GM23338 (cell line): ENCODE results near the gene CSRNP3. TPM values are rescaled to one million over a fixed set of nuclear protein-coding genes. Genes with fewer than 3 reads are reported as not detected.

ENCODE experiments used
- ATAC-seq: fragments of 200-7000 bp; cut with Tn5 transposase; 3 replicates; pipeline ENCODE4 v1.9.1; 2020
- DNase-seq: peaks from one replicate; pipeline ENCODE4 v3.0.0-alpha.2; 2015; ENCODE audit warnings: low spot score
- H2AFZ ChIP-seq: fragments of 200-600 bp; sonication (generic); 2 replicates; pipeline ENCODE4 v1.8.0; 2016; ENCODE audit warnings: antibody characterized with exemption, mild to moderate bottlenecking, moderate library complexity
- H3F3A ChIP-seq: fragments of 200-600 bp; sonication (generic); replicated peaks from 2 replicates; pipeline ENCODE4 v1.8.0; 2017; ENCODE audit warnings: antibody characterized with exemption, mixed run types, low read depth
- H3K27ac ChIP-seq: fragments of 200-600 bp; sonication (generic); 2 replicates; pipeline ENCODE4 v1.6.1; 2016; ENCODE audit warnings: low read depth
- H3K27me3 ChIP-seq: fragments of 200-600 bp; sonication (generic); 2 replicates; pipeline ENCODE4 v1.8.0; 2016; ENCODE audit warnings: mild to moderate bottlenecking, mixed run types, moderate library complexity; ENCODE audit not compliant: insufficient read depth
- H3K36me3 ChIP-seq: fragments of 200-600 bp; sonication (generic); 2 replicates; pipeline ENCODE4 v1.8.0; 2016; ENCODE audit warnings: mild to moderate bottlenecking; ENCODE audit not compliant: insufficient read depth
- H3K4me1 ChIP-seq: fragments of 200-600 bp; sonication (generic); 2 replicates; pipeline ENCODE4 v1.8.0; 2016; ENCODE audit warnings: mild to moderate bottlenecking, moderate library complexity; ENCODE audit not compliant: insufficient read depth
- H3K4me2 ChIP-seq: fragments of 200-600 bp; sonication (generic); 2 replicates; pipeline ENCODE4 v1.7.1; 2017; ENCODE audit warnings: mixed run types
- H3K4me3 ChIP-seq: fragments of 200-600 bp; sonication (generic); 2 replicates; pipeline ENCODE4 v1.6.1; 2016; ENCODE audit warnings: mixed run types
- H3K79me2 ChIP-seq: fragments of 200-600 bp; sonication (generic); replicated peaks from 2 replicates; pipeline ENCODE4 v1.8.0; 2017; ENCODE audit warnings: mild to moderate bottlenecking; ENCODE audit not compliant: insufficient read depth
- H3K9me2 ChIP-seq: fragments of 200-600 bp; sonication (generic); 2 replicates; pipeline ENCODE4 v1.8.0; 2017; ENCODE audit not compliant: insufficient read depth
- H4K20me1 ChIP-seq: fragments of 200-600 bp; sonication (generic); replicated peaks from 2 replicates; pipeline ENCODE4 v1.8.0; 2017; ENCODE audit warnings: mild to moderate bottlenecking; ENCODE audit not compliant: insufficient read depth
- H3K27ac Mint-ChIP-seq: 2 replicates; pipeline ENCODE4 v1.8.0; 2020; ENCODE audit warnings: inconsistent platforms, mild to moderate bottlenecking, moderate library complexity, mixed read lengths
- H3K27me3 Mint-ChIP-seq: 3 replicates; pipeline ENCODE4 v1.8.0; 2022; ENCODE audit warnings: low read depth, mild to moderate bottlenecking, moderate library complexity, mixed read lengths, inconsistent platforms; ENCODE audit not compliant: insufficient read depth, poor library complexity
- H3K36me3 Mint-ChIP-seq: 3 replicates; pipeline ENCODE4 v1.8.0; 2021; ENCODE audit warnings: low read depth, mild to moderate bottlenecking, inconsistent platforms, moderate library complexity, mixed read lengths
- H3K4me1 Mint-ChIP-seq: 3 replicates; pipeline ENCODE4 v1.8.0; 2020; ENCODE audit warnings: mild to moderate bottlenecking, inconsistent platforms, mixed read lengths
- H3K4me3 Mint-ChIP-seq: 3 replicates; pipeline ENCODE4 v1.8.0; 2021; ENCODE audit warnings: moderate library complexity, mild to moderate bottlenecking, inconsistent platforms, mixed read lengths
- H3K9me3 Mint-ChIP-seq: 3 replicates; pipeline ENCODE4 v1.8.0; 2020; ENCODE audit warnings: moderate library complexity, mild to moderate bottlenecking, inconsistent platforms, mixed read lengths
- CREB1 ChIP-seq: fragments of 250-450 bp; sonication (Bioruptor Pico); IDR thresholded peaks from 2 replicates; pipeline ENCODE4 v1.5.0; 2020; ENCODE audit warnings: low read depth, mild to moderate bottlenecking, moderate library complexity
- ETS1 ChIP-seq: IDR thresholded peaks from 2 replicates; pipeline ENCODE4 v1.6.1; 2016; ENCODE audit warnings: antibody characterized with exemption
- EZH2phosphoT487 ChIP-seq: fragments of 200-600 bp; sonication (generic); IDR thresholded peaks from one replicate; pipeline ENCODE4 v1.8.1; 2018; ENCODE audit warnings: antibody characterized with exemption; ENCODE audit not compliant: unreplicated experiment
- POLR2AphosphoS5 ChIP-seq: IDR thresholded peaks from 2 replicates; pipeline ENCODE4 v1.6.1; 2016; ENCODE audit warnings: antibody characterized with exemption, low read depth
- ZNF114 ChIP-seq: fragments of 250-450 bp; sonication (Bioruptor Pico); IDR thresholded peaks from 2 replicates; pipeline ENCODE4 v1.5.0; 2020; ENCODE audit warnings: mild to moderate bottlenecking, moderate library complexity
- ZNF462 ChIP-seq: fragments of 250-450 bp; sonication (Bioruptor Pico); IDR thresholded peaks from 2 replicates; pipeline ENCODE4 v1.5.0; 2020; ENCODE audit warnings: mild to moderate bottlenecking, moderate library complexity
- polyA plus RNA-seq: library from polyadenylated mRNA; unstranded; fragments of >200 nt; fragmentation: Nextera tagmentation; extraction: Ambion mirVana; gene quantifications from 2 replicates; pipeline ENCODE4 v1.2.1, GENCODE V29; 2016
- total RNA-seq: library from RNA; depleted of rRNA; stranded (reverse); fragments of >200 nt; shearing (Covaris generic); gene quantifications from 2 replicates; pipeline ENCODE4 v1.2.3, GENCODE V29; 2014

The CSRNP3 gene
- total and polyA plus RNA-seq, 2 experiments from 2014 or later, result 3.8 to 6.8 TPM

DNA sequence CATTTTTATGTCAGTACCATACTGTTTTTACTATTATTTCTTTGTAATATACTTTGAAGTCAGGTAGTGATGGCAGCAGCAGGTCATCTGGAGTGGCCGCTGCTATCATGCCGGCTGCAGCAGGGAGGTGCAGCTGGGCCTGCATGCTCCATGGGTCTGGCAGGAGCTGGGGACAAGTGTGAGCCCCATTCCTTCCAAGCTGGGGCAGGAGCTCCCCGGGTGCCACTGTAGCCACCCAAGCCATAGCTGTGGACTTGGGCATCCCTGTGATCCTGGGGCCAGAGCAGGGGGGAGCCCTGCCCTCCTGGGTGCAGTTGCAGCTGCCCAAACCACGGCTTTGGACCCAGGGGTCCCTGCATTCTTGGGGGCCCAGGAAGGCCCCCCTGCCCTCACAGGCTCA lies 59.2 kb downstream of the CSRNP3 start (continued):
- TF ChIP-seq ZNF462 (CRISPR knock-in tag) (no peak), CREB1 (no peak), POLR2AphosphoS5 (no peak), ETS1 (no peak), EZH2phosphoT487 (no peak)

DNA sequence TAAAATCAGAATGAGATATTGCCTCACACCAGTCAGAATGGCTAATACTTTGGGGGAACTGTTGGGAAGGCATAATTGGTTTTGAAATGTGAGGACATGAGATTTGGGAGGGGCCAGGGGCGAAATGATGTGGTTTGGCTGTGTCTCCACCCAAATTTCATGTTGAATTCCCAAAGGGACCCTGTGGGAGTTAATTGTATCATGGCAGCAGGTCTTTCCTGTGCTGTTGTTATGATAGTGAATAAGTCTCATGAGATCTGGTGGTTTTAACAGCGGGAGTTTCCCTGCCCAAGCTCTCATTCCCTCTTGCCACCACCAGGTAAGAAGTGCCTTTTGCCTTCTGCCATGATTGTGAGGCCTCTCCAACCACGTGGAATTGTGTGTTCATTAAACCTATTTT lies 59.6 kb downstream of the CSRNP3 start:
- no peak overlapping the region for H2AFZ ChIP-seq
- Mint-ChIP-seq H3K4me1 (peaks cover 3% of the 10 kb centered on the region), H3K36me3 (peaks cover 8% of the 10 kb centered on the region), H3K9me3 (no peaks in the 10 kb centered on the region), H3K27me3 (peaks cover 5% of the 10 kb centered on the region), H3K27ac (peak overlapping the region; percentile 9), H3K4me3 (no peak overlapping the region)
- no peaks in the 10 kb centered on the region for H3K79me2 ChIP-seq
- no peaks in the 10 kb centered on the region for H3K27me3 ChIP-seq
- no peaks in the 10 kb centered on the region for H3K4me1 ChIP-seq
- H3K4me2 ChIP-seq, result no peak overlapping the region
- TF ChIP-seq ETS1 (no peak), ZNF114 (CRISPR knock-in tag) (no peak)
- no peaks in the 10 kb centered on the region for H3K9me2 ChIP-seq
- no peak; the same call in 2 of the 3 replicates for ATAC-seq
- no peak overlapping the region for H3K27ac ChIP-seq
- H3K36me3 ChIP-seq, result no peaks in the 10 kb centered on the region
- no peak for DNase-seq
- no peaks in the 10 kb centered on the region for H4K20me1 ChIP-seq
- H3F3A ChIP-seq, result no peaks in the 10 kb centered on the region
- H3K4me3 ChIP-seq, result no peak overlapping the region
